Ovary (tissue), 3 donors: Measurements from ENCODE around the gene TBX1.

Source experiments
- EP300 ChIP-seq: sonication (generic); formaldehyde crosslinking; IDR thresholded peaks from one replicate; pipeline ENCODE4 v1.6.1; 2017; ENCODE audit warnings: antibody characterized with exemption
- TF ChIP-seq, protein P1 (sequence below), 3 donors: fragments of 450-650 bp in 2 of 3; fragments of 200-600 bp in 1 of 3; IDR thresholded peaks; one replicate each; pipeline versions ENCODE4 v1.5.1 to v1.8.0; 2016 to 2022; ENCODE audit warnings: antibody characterized with exemption in 3 of 3, mild to moderate bottlenecking in 1 of 3
- donor health status: DM: no; HTN: no; CAD: no.

DNA sequence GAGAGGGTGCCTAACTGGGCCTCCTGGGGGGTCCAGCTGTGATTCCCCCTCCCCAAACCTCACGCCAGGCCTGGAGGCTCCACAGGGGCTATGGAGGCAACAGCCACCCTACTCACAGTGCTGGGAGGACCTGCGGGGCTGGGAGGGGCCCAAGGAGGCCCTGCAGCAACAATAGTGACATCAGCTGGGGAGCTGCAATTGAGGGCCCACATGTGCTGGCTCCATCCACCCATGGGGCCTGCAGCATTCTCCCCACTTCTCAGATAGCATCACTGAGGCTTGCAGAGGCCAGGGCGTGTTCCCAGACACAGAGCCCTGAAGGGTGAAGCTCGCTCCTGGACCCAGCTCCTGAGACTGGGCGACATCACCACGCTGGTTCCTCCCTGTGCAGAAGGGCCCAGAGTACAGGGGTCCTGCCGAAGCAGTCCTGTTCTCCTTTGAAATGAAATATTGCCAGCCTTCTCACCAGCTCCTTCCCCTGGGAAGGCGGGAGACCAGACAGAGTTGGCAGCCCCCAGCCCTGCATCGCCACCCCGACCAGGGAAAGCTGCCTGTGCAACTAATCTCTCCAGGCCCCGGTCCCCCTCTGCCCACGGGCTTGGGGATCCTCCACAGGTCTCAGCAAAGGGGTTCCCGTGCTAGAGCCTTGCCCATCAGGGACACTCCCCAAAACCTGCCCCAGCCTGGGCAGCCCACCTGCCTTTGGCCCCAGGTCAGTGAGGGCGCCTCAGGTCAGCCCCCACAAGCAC is 8.9 kb upstream of the TBX1 start:
- TF ChIP-seq, protein P1, sequence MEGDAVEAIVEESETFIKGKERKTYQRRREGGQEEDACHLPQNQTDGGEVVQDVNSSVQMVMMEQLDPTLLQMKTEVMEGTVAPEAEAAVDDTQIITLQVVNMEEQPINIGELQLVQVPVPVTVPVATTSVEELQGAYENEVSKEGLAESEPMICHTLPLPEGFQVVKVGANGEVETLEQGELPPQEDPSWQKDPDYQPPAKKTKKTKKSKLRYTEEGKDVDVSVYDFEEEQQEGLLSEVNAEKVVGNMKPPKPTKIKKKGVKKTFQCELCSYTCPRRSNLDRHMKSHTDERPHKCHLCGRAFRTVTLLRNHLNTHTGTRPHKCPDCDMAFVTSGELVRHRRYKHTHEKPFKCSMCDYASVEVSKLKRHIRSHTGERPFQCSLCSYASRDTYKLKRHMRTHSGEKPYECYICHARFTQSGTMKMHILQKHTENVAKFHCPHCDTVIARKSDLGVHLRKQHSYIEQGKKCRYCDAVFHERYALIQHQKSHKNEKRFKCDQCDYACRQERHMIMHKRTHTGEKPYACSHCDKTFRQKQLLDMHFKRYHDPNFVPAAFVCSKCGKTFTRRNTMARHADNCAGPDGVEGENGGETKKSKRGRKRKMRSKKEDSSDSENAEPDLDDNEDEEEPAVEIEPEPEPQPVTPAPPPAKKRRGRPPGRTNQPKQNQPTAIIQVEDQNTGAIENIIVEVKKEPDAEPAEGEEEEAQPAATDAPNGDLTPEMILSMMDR (IDR thresholded peaks at IDR 0.05): no peak
- no peak for TF ChIP-seq EP300
